ENCODE data around the gene PGA4. TPM values are rescaled to one million over a fixed set of nuclear protein-coding genes. Genes with fewer than 3 reads are reported as not detected.
A peak's percentile ranks its signal among the peaks of the same experiment; 100 is the strongest.

The PGA4 gene
- total and polyA plus RNA-seq, 9 of the 15 experiments (the other 6 are each of a cell fraction or from before 2014, with no cell fraction given): not detected

- Histone ChIP-seq H4K20me1 (replicated peaks; ENCODE audit: control insufficient read depth, insufficient read depth, low read length) (no peaks in the 10 kb centered on the region), H2AFZ (ENCODE audit: low read depth, low read length) (no peak overlapping the region), H3K9ac (ENCODE audit: insufficient read depth in 1 of 2, low read depth in 2 of 2, low read length in 2 of 2) (peak overlapping the region in 1 of 2 experiments; percentile 68; a peak in 1 of 4 replicates), H3K27ac (ENCODE audit: extremely low read depth, low read depth, low read length) (no peak overlapping the region), H3K4me3 (no peak overlapping the region), H3K27me3 (ENCODE audit: control insufficient read depth in 2 of 2, insufficient read depth in 2 of 2, low read length in 2 of 2) (peaks cover 0 to 1% of the 10 kb centered on the region in 2 experiments; a peak in 1 of 5 replicates), H3K36me3 (ENCODE audit: control insufficient read depth, insufficient read depth, low read length) (no peaks in the 10 kb centered on the region), H3K79me2 (ENCODE audit: control insufficient read depth, insufficient read depth, low read length) (no peaks in the 10 kb centered on the region), H3K4me2 (ENCODE audit: insufficient read depth, low read length) (no peak overlapping the region), H3K9me1 (ENCODE audit: control insufficient read depth, insufficient read depth, low read length) (no peaks in the 10 kb centered on the region), H3K9me3 (replicated peaks; ENCODE audit: control insufficient read depth, insufficient read depth, low read depth, low read length) (no peaks in the 10 kb centered on the region), H3K4me1 (replicated peaks in 1 of 2; ENCODE audit: control insufficient read depth in 2 of 2, insufficient read depth in 2 of 2, low read length in 2 of 2) (peaks cover 0 to 13% of the 10 kb centered on the region in 2 experiments; a peak in 2 of 5 replicates)
- CTCF ChIA-PET (ENCODE audit: low intra/inter-chr PET ratio): no interaction called here
- ATAC-seq (no peak), DNase-seq (ENCODE audit: extremely low read depth in 1 of 4, low spot score in 3 of 4) (no peak), FAIRE-seq (peak; percentile 57)
- 74% methylated on average over 15 of the region's 18 CpGs for WGBS (ENCODE audit: insufficient coverage, low coverage, missing lambda C conversion rate)
- POLR2A ChIA-PET: interaction anchor here (0.6 to 1.9 kb wide), 6 partner anchors 10 to 285 kb away, joined by 3 to 5 read pairs (median 4); no protein-coding TSS in a partner anchor
- in situ Hi-C loops (cut with MboI): loop anchor here (5.0 kb wide), 1 partner anchor 130 kb away; no protein-coding TSS in a partner anchor
- BruUV-seq (replicated peaks): no TSS peak
- TF ChIP-seq ZBTB7A (IDR thresholded peaks at IDR 0.05; ENCODE audit: borderline replicate concordance, control insufficient read depth, low read depth, low read length) (no peak), PRDM10 (IDR thresholded peaks at IDR 0.05; ENCODE audit: partially characterized antibody) (peak; percentile 26), ZNF263 (CRISPR knock-in tag; IDR thresholded peaks at IDR 0.05; ENCODE audit: borderline replicate concordance) (no peak)
- intact Hi-C loops (cut with micrococcal nuclease): loop anchor here (5.0 kb wide), 2 partner anchors 45 to 75 kb away; partner anchors contain the start of genes DDB1 and TKFC
Observed at GRCh38 chr11:61256710-61257482, 34.7 kb downstream of the PGA4 start.

All from K562 (cell line).